ENCODE results near the gene TMEM179.
"Not testable (repeated sequence)": the region's sequence is repeated elsewhere in the genome, so short reads cannot be mapped to it uniquely, and the experiment has no call there.

TMEM179 gene

DNA sequence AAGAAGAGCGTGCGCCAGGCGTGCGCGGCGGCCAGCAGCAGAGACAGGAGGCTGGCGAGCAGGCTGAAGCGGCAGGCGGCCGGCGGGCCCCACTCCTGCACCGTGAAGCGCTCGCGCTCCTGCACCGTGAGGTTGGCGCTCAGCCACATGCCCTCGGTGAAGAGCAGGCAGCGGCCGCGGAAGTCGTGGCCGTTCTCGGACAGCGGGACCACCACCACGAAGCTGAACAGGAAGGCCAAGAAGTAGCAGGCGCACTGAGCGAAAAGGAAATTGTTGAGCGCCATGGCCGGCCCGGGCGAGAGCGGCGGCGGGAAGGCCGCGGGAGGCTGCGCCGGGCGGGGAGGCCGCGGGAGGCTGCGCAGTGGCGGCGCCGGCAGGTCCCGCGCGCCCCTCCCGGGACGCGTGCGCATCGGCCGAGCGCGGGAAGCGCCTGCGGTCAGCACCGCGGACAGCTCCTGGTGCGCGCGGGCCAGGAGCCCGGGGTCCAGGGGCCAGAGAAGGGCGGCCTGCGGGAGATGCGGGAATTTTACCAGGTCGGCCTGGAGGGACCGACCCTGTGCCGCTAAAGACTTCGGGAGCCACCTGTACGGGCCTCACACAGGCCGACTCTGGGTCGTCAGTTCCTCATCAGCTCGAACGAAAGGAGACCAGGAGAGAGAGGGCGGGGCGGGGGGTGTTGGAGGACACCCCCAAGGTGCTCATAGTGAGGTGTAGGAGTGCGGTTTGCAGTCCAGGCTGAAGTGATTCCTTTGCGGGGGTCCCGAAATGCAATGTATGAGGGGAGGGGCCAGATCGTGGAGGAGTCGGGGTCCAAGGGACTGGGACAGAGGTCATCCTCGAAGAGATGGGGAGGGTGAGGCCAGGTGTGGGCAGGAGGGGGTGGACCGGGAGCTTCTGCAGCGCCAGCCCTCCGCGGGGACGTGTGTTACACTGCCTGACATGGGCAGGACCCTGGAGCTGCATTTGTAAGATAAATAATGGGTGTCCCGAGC lies at the start of gene TMEM179:
Gene TMEM179 (minus strand): TSS at position 315 of the 992 bp plus-strand sequence. CDS start 31 bp downstream, at position 284.
- peak; percentile 49 for DNase-seq

DNA sequence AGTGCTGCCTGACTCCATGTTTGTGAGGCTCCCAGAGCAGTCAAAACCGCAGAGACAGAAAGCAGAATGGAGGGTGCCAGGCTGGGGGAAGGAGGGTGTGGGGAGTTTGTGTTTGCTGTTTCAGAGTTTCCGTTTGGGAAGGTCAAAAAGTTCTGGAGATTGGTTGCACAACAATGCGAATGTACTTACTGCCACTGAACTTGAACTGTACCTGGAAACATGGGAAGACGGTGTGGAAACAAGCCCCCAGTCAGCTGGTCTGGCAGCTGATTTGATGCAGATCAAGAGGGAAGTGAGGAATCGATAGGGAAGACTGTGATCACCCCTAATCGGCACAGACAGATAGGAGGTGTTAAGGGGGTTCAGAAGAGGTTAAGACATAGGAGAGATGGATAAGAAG lies 49.5 kb upstream of the TMEM179 start:
- DNase-seq = no peak

GRCh38 chr14:104653130-104653920 lies 48.8 kb upstream of the TMEM179 start:
- not testable (repeated sequence) for DNase-seq

GRCh38 chr14:104652386-104652785 lies 47.8 kb upstream of the TMEM179 start:
- no peak for DNase-seq

DNA sequence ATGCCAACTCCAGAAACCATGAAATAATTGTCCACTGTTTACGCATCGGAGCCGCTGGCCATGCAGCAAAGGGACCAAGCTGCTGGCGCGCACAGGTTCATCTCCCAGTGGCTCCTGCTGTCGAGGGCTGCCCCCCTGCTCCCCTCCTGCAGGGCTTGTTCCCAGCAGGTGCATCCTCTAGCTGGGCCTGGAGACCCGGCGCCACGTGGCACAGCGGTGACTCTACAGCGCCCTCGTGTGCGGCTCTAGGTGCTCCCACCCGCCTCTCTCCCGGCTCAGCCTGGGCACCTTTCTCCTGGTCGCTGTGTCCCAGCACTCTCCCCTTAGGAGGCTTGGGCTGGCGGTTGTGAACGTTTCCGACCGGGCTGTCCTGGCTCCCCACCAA lies 47.3 kb upstream of the TMEM179 start:
- no peak for DNase-seq

GRCh38 chr14:104650981-104651875 lies 46.7 kb upstream of the TMEM179 start:
- no peak for DNase-seq

- peak; percentile 17 for DNase-seq
Observed at GRCh38 chr14:104650057-104650980, 45.7 kb upstream of the TMEM179 start.

DNA sequence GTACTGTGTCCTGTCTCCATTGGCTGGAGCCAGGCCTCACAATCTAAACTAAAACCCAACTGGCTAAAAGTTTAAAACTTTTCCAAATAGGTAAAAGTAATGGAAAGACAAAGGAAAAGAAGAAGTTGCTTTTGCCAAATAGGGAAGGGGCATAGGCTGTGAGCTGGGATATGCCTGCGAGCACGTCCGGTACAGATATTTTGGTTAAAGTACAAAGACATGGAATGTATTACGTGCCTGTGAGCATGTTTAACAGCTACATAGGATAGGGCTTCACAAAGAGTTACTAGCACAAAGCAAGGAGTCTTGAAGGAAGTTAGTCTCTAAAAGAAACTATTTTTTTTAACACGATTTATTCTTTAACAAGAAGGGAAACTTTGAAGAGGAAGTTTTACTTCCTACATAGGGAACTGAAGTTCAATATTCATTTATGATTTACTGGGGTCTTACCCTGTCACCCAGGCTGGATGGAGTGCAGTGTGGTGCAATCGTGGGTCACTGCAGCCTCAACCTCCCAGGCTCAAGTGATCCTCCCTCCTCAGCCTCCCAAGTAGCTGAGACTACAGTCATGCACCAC lies 43.0 kb upstream of the TMEM179 start:
- DNase-seq = no peak

DNA sequence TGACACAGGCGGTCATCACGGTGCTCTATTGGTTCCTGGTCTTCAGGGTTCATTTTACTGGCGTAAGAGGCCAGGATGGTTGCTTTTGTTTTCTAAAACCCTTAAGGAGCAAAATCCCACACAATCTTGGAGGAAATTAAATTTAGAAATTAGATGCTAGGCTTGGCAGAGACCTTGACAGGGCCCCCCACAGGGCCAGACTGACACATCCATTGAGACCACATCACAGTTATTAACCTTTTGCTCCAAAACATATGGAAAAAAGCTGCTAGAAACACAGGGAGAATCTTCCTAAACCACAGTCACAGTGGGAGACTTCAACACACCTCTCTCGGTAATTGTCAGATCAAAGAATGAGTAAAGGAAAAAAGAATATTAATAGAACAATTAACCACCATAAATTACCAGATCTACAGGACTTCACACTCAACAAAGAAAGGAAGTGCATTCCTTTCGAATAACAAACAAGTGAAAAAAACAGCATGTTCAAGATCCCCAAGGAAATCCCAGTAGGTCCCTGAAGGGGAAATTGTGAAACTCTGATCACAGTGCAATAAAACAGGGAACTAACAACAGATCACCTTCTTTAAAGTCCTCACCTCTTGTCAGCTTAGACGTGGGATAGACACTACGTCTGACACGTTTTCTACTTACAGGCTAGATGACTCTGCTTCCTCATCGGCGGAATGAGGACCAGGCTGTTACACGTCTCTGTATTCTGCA lies 40.2 kb upstream of the TMEM179 start:
- no peak for DNase-seq

- no peak for DNase-seq
Observed at GRCh38 chr14:104644091-104644635, 39.6 kb upstream of the TMEM179 start.

DNA sequence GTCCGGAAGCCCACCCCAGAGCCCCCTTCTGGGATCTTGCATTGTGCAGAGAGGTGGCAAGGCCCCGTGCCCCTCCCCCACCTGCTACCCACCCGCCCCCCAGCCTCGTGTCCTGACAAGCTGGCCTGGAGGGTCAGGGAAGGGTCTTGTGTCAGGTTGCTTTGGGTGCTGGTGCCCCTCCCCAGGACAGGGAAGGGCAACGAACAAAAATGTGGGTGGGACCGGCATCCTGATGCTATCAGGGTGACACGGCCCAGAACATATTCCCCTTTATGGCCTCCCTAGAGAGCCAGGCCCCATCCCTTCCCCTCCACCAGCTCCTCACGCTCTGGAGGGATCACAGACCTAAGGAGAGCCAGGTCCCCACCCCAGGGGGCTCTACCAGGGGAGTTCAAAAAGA lies 38.7 kb upstream of the TMEM179 start:
- no peak for DNase-seq

- DNase-seq = no peak
Observed at GRCh38 chr14:104642540-104642868, 37.9 kb upstream of the TMEM179 start.

DNA sequence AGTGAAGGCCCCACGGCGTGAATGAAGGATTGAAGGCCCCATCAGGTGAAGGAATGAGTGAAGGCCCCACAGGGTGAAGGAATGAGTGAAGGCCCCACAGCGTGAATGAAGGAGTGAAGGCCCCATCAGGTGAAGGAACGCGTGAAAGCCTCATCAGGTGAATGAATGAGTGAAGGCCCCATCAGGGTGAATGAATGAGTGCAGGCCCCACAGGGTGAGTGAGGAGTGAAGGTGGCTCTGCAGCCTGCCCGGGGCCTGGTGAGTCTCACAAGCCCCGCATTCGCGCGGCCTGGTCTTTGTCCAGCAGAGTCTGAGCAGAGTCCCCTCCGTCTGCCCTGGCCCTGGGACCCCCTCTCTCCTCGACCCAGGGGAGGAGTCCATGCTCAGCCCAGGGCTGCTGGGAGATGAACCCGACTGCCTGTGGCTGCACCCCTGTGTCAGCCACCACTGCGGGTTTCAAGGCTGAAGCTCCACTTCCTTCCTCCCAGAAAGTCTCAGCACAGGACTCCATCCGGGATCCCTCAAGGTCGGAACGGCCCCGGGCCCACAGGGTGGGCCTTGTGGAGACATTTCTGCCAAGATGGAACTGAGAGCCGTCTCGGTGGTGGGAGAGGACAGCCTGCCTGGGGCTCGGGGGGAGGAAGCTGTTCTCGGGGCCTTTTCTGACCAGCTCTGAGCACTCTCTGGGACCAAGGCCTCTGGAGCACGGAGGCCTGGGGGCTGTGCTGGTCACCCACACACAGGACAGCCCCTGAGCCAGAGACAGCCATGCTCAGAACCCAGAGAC lies 37.4 kb upstream of the TMEM179 start:
- DNase-seq = no peak

DNA sequence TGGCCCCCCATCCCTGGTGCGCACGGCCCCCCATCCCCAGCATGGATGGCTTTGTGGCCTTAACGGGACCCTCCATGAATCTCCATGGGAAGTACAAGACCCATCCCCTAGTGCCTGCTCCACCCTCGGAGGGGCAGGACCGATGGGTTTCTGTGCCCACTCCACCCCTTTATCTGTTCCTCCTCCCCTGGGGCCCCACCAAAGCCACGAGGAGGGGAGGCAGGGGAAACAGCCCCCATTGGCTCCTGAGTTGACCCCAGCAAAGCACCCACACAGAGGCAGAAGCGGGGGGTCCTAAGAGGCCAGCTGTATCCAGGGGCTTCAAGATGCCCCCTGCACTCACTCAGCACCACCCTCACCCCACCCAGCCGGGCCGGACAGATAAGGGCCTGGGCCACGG lies 36.1 kb upstream of the TMEM179 start:
- no peak for DNase-seq

GRCh38 chr14:104639885-104640548 lies 35.4 kb upstream of the TMEM179 start:
- DNase-seq = peak; percentile 29

GRCh38 chr14:104639471-104639870 lies 34.9 kb upstream of the TMEM179 start:
- DNase-seq = no peak

DNA sequence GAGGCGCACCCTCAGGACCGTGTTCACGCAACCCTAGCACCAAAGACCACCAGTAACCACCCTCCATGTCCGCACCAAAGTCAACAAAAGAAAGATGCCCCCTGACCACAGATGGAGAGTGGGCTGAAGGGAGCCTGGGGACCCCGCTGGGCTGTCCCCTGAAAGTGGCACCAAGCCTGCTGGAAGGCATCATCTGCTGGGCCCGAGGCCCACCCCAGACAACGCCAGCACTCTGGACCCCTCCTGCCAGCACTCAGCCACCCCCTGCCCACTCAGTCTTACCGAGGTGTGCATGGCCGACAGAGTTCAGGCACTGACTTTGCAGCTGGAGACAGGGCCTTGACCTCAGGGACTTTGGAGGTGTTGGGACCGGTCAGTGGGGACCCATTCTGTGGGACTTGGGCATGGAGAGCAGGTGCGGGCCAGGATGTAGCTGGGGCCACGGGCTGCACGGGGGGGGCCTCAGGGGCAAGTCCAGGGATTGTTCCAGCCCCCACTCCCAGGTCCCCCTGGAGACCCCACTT lies 34.4 kb upstream of the TMEM179 start:
- no peak for DNase-seq

- DNase-seq = no peak
Observed at GRCh38 chr14:104638190-104638589, 33.6 kb upstream of the TMEM179 start.

- no peak for DNase-seq
Observed at GRCh38 chr14:104637546-104638003, 33.0 kb upstream of the TMEM179 start.
